Activated B cell treated with CpG ODN at 0.5 μM for 24 hours (primary cell): ENCODE measurements around the gene DUSP22. TPM values are rescaled to one million over a fixed set of nuclear protein-coding genes. Genes with fewer than 3 reads are reported as not detected.

Experiments
- ATAC-seq: fragments of 200-7000 bp; cut with Tn5 transposase; one replicate; pipeline ENCODE4 v1.10.0; 2021; ENCODE audit warnings: low read depth, mild to moderate bottlenecking, moderate library complexity
- CTCF ChIA-PET: fragments of 350-600 bp; sonication (Branson Sonifier 250); formaldehyde crosslinking; loops from one replicate; lab custom pipeline; 2021; ENCODE audit warnings: antibody characterized with exemption; lab: Charles Lee
- POLR2A ChIA-PET: fragments of 350-600 bp; sonication (Branson Sonifier 250); formaldehyde crosslinking; loops from one replicate; lab custom pipeline; 2021; ENCODE audit warnings: antibody characterized with exemption; lab: Charles Lee
- DNase-seq: peaks from one replicate; pipeline ENCODE4 v3.0.0; 2022
- H3K27ac Mint-ChIP-seq: one replicate; pipeline ENCODE4 v1.8.0; 2020; ENCODE audit warnings: mixed read lengths
- H3K27me3 Mint-ChIP-seq: one replicate; pipeline ENCODE4 v1.8.0; 2021; ENCODE audit warnings: mixed read lengths
- H3K36me3 Mint-ChIP-seq: one replicate; pipeline ENCODE4 v1.8.0; 2021; ENCODE audit warnings: low read depth, mixed read lengths
- H3K4me1 Mint-ChIP-seq: one replicate; pipeline ENCODE4 v1.8.0; 2021; ENCODE audit warnings: mixed read lengths
- H3K4me3 Mint-ChIP-seq: one replicate; pipeline ENCODE4 v1.8.0; 2020; ENCODE audit warnings: mild to moderate bottlenecking, mixed read lengths
- H3K9me3 Mint-ChIP-seq: one replicate; pipeline ENCODE4 v1.8.0; 2020; ENCODE audit warnings: mixed read lengths
- intact Hi-C: fragments of 100-400 bp; cut with micrococcal nuclease; formaldehyde crosslinking; loops from one replicate; pipeline ENCODE4 v1.15.1; 2024
- total RNA-seq: library from RNA; stranded (reverse); gene quantifications from 2 replicates; pipeline ENCODE4 v1.2.3, GENCODE V29; 2022
- TF ChIP-seq, protein P1 (sequence below): fragments of 200-600 bp; IDR thresholded peaks from one replicate; pipeline ENCODE4 v1.8.0; 2022; ENCODE audit warnings: antibody characterized with exemption, mild to moderate bottlenecking

The DUSP22 gene
- total RNA-seq, 1 donor from 2014 or later, result 153 TPM

DNA sequence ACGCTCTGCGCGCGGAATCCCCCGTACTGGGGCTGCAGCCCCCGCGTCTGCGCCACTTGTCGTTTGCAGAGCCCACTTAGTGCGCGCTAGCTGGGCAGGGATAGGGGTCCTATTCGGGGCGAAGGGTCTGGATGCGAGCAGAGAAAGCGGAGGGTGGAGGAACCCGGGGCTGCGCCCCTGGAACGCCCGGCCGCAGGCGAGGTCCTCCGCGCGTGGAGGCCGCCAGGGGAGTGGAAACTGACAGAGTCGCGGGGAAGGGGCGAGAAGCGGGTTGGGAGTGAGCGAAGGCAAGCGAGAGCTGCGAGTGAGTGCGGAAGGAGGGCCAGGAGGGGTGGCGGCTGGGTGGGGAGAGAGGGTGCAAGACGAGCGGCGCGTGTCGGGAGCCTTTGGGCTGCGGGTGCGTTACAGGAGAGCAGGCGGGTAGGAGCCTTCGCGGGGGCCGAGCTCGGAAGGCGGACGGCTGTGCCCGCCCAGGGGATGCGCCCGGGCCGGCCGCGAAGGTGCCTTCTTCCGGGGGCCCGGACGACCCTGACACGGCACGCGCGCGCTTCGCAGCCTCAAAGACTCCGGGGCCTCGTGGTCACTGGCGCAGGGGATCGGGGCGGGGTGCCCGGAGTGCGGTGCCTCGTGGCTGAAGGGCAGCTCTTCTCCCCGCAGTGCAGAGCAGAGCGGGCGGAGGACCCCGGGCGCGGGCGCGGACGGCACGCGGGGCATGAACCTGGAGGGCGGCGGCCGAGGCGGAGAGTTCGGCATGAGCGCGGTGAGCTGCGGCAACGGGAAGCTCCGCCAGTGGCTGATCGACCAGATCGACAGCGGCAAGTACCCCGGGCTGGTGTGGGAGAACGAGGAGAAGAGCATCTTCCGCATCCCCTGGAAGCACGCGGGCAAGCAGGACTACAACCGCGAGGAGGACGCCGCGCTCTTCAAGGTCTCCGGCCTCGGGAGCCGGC lies 100.4 kb downstream of the DUSP22 start:
- Mint-ChIP-seq H3K4me1 (peaks cover 60% of the 10 kb centered on the region), H3K27ac (peak overlapping the region; percentile 94), H3K27me3 (no peaks in the 10 kb centered on the region), H3K36me3 (peaks cover 49% of the 10 kb centered on the region), H3K9me3 (no peaks in the 10 kb centered on the region), H3K4me3 (peak overlapping the region; percentile 98)
- no peak for ATAC-seq
- intact Hi-C loops, result loop anchor here (5.0 kb wide), 4 partner anchors 110 to 1005 kb away; no protein-coding TSS in a partner anchor
- TF ChIP-seq, protein P1, sequence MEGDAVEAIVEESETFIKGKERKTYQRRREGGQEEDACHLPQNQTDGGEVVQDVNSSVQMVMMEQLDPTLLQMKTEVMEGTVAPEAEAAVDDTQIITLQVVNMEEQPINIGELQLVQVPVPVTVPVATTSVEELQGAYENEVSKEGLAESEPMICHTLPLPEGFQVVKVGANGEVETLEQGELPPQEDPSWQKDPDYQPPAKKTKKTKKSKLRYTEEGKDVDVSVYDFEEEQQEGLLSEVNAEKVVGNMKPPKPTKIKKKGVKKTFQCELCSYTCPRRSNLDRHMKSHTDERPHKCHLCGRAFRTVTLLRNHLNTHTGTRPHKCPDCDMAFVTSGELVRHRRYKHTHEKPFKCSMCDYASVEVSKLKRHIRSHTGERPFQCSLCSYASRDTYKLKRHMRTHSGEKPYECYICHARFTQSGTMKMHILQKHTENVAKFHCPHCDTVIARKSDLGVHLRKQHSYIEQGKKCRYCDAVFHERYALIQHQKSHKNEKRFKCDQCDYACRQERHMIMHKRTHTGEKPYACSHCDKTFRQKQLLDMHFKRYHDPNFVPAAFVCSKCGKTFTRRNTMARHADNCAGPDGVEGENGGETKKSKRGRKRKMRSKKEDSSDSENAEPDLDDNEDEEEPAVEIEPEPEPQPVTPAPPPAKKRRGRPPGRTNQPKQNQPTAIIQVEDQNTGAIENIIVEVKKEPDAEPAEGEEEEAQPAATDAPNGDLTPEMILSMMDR, result no peak
- peak; percentile 44 for DNase-seq
- CTCF ChIA-PET, result interaction anchor here (0.8 to 6.5 kb wide), 8 partner anchors 11 to 174 kb away, joined by 3 to 37 read pairs (median 6); partner anchors contain the start of gene DUSP22
- POLR2A ChIA-PET, result interaction anchor here (0.7 to 9.3 kb wide), 54 partner anchors 10 to 212 kb away, joined by 3 to 255 read pairs (median 11); partner anchors contain the start of gene DUSP22

GRCh38 chr6:393391-394221 lies 101.3 kb downstream of the DUSP22 start:
- CTCF ChIA-PET, result interaction anchor here (0.9 to 6.5 kb wide), 5 partner anchors 11 to 167 kb away, joined by 3 to 37 read pairs (median 3); no protein-coding TSS in a partner anchor
- H3K4me3 Mint-ChIP-seq, result peak overlapping the region; percentile 98
- intact Hi-C loops, result loop anchor here (5.0 kb wide), 4 partner anchors 109 to 1004 kb away; no protein-coding TSS in a partner anchor
- TF ChIP-seq, protein P1, result no peak
- H3K9me3 Mint-ChIP-seq, result no peaks in the 10 kb centered on the region
- H3K4me1 Mint-ChIP-seq, result peaks cover 67% of the 10 kb centered on the region
- H3K36me3 Mint-ChIP-seq, result peaks cover 58% of the 10 kb centered on the region
- peak overlapping the region; percentile 96 for H3K27ac Mint-ChIP-seq
- H3K27me3 Mint-ChIP-seq, result no peaks in the 10 kb centered on the region
- DNase-seq (peak; percentile 48), ATAC-seq (no peak)
- POLR2A ChIA-PET, result interaction anchor here (0.8 to 9.3 kb wide), 33 partner anchors 10 to 208 kb away, joined by 3 to 255 read pairs (median 7); partner anchors contain the start of gene DUSP22

GRCh38 chr6:394641-395289 lies 102.5 kb downstream of the DUSP22 start:
- DNase-seq (no peak), ATAC-seq (no peak)
- ChIA-PET POLR2A (interaction anchor here (0.6 to 9.3 kb wide), 23 partner anchors 8 to 203 kb away, joined by 3 to 255 read pairs (median 6); partner anchors contain the start of gene DUSP22), CTCF (interaction anchor here (0.9 to 6.5 kb wide), 6 partner anchors 10 to 204 kb away, joined by 3 to 37 read pairs (median 4); no protein-coding TSS in a partner anchor)
- Mint-ChIP-seq H3K9me3 (no peaks in the 10 kb centered on the region), H3K36me3 (peaks cover 70% of the 10 kb centered on the region), H3K4me1 (peaks cover 71% of the 10 kb centered on the region), H3K27me3 (no peaks in the 10 kb centered on the region), H3K4me3 (peak overlapping the region; percentile 97), H3K27ac (peak overlapping the region; percentile 56)
- intact Hi-C loops, result loop anchor here (5.0 kb wide), 4 partner anchors 108 to 1003 kb away; no protein-coding TSS in a partner anchor
- TF ChIP-seq, protein P1, result no peak

DNA sequence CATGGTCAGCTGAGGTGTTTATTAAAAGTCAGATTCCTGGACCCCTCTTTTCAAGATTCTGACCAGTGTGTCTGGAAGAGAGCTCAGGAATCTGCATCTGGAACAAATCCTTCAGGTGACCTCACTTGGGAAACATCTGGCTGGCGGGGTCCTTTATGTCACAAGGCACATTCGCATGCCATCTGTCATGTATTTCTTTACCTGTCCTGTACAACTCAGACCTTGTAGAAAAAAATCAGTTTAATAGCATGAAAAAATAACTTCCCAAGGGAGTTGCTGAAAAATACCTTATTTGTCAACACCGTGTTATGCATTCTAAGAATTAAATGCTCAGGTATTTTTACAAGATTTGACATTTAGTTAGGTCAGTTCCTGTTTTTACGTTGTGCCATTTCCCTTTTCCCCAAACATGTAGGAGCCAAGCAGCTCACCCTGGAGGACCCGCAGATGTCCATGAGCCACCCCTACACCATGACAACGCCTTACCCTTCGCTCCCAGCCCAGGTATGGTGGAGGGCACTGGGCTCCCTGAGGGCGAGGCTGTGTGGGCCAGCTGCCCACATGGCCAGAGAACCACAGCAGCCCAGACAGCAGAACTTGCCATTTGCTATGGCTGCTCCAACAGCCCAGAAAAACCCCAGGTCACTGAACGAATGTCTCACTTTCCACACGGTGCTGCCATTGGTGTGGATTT lies 103.3 kb downstream of the DUSP22 start:
- Mint-ChIP-seq H3K36me3 (peaks cover 77% of the 10 kb centered on the region), H3K4me3 (peak overlapping the region; percentile 61), H3K27ac (peak overlapping the region; percentile 79), H3K9me3 (no peaks in the 10 kb centered on the region), H3K27me3 (no peaks in the 10 kb centered on the region), H3K4me1 (peaks cover 70% of the 10 kb centered on the region)
- POLR2A ChIA-PET, result interaction anchor here (1.4 to 9.3 kb wide), 9 partner anchors 8 to 204 kb away, joined by 5 to 255 read pairs (median 69); partner anchors contain the start of gene DUSP22
- CTCF ChIA-PET, result interaction anchor here (1.0 to 6.5 kb wide), 3 partner anchors 9 to 204 kb away, joined by 3 to 37 read pairs (median 14); no protein-coding TSS in a partner anchor
- ATAC-seq (no peak), DNase-seq (no peak)
- intact Hi-C loops, result no loop called here
- TF ChIP-seq, protein P1, result no peak
